NCI-H1694 treated with DMSO at 0.1 percent for 48 hours (cell line): ENCODE data around the gene ABCC2.
"Not testable (repeated sequence)": the region's sequence is repeated elsewhere in the genome, so short reads cannot be mapped to it uniquely, and the experiment has no call there.

Experiments
- DNase-seq: peaks from one replicate; lab custom pipeline; 2025; lab: John Stamatoyannopoulos, UW

ABCC2 gene

DNA sequence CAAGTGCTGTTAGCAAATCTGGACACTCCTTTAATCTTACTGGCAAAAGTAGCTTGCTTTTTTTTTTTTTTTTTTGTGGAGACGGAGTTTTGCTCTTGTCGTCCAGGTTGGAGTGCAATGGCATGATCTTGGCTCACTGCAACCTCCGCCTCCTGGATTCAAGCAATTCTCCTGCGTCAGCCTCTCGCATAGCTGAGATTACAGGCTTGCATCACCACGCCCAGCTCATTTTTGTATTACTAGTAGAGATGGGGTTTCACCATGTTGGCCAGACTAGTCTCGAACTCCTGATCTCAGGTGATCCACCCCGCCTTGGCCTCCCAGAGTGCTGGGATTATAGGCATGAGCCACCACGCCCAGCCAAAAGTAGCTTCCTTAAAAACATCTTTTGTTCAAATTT is 112.6 kb downstream of the ABCC2 start:
- not testable (repeated sequence) for DNase-seq

DNA sequence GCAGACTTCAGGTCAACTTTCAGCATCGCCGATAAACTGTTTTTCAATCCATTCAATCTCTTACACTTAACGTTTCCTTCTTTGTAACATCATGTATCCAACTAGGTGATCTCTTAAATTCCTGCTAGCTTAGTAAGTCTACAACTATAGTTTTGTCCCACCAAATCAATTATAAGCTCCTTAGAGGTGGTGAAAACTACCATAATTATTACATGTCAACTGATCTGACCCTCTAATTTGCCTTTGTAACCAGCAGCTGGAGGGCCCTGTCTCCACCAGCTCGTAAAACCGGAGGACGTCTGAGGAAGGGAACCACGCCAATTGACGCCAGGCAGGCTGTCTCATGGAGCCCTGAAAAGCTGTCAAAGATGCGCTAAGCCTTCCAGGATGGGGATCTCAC is 113.4 kb downstream of the ABCC2 start:
- DNase-seq = no peak
